Immature natural killer cell (primary cell): ENCODE results near the gene PAPOLG. TPM values are rescaled to one million over a fixed set of nuclear protein-coding genes. Genes with fewer than 3 reads are reported as not detected.
"Not testable (repeated sequence)": the region's sequence is repeated elsewhere in the genome, so short reads cannot be mapped to it uniquely, and the experiment has no call there.

ENCODE experiments used
- DNase-seq, 3 donors: peaks; one replicate each; pipeline ENCODE4 v3.0.0; 2022; ENCODE audit warnings: mixed read lengths in 1 of 3
- H3K27ac Mint-ChIP-seq, 6 donors: one replicate each; pipeline ENCODE4 v1.8.0; 2020; ENCODE audit warnings: mixed read lengths in 6 of 6, mild to moderate bottlenecking in 5 of 6, inconsistent platforms in 4 of 6, moderate library complexity in 3 of 6
- H3K27me3 Mint-ChIP-seq, 3 donors: one replicate each; pipeline ENCODE4 v1.8.0; 2020 to 2021; ENCODE audit warnings: low read depth in 3 of 3, mild to moderate bottlenecking in 3 of 3, mixed read lengths in 3 of 3, moderate library complexity in 3 of 3, inconsistent platforms in 1 of 3
- H3K36me3 Mint-ChIP-seq, 3 donors: one replicate each; pipeline ENCODE4 v1.8.0; 2020; ENCODE audit warnings: mixed read lengths in 3 of 3, inconsistent platforms in 2 of 3, mild to moderate bottlenecking in 2 of 3
- H3K4me1 Mint-ChIP-seq, 2 donors: one replicate each; pipeline ENCODE4 v1.8.0; 2020; ENCODE audit warnings: inconsistent platforms in 2 of 2, mild to moderate bottlenecking in 2 of 2, mixed read lengths in 2 of 2, moderate library complexity in 1 of 2
- H3K4me3 Mint-ChIP-seq, 5 donors: one replicate each; pipeline ENCODE4 v1.8.0; 2020; ENCODE audit warnings: mild to moderate bottlenecking in 5 of 5, mixed read lengths in 5 of 5, inconsistent platforms in 3 of 5, moderate library complexity in 3 of 5
- H3K9me3 Mint-ChIP-seq, 6 donors: one replicate each; pipeline ENCODE4 v1.8.0; 2020; ENCODE audit warnings: mild to moderate bottlenecking in 6 of 6, mixed read lengths in 6 of 6, inconsistent platforms in 4 of 6, moderate library complexity in 3 of 6
- polyA plus RNA-seq, 3 donors: library from polyadenylated mRNA; unstranded; fragments of 300-500 nt; fragmentation: Illumina TruSeq; gene quantifications; one replicate each; pipeline ENCODE4 v1.2.3, GENCODE V29; 2021

The PAPOLG gene
- polyA plus RNA-seq, 3 donors from 2014 or later = 5.1 to 19.5 (median 8.9) TPM

DNA sequence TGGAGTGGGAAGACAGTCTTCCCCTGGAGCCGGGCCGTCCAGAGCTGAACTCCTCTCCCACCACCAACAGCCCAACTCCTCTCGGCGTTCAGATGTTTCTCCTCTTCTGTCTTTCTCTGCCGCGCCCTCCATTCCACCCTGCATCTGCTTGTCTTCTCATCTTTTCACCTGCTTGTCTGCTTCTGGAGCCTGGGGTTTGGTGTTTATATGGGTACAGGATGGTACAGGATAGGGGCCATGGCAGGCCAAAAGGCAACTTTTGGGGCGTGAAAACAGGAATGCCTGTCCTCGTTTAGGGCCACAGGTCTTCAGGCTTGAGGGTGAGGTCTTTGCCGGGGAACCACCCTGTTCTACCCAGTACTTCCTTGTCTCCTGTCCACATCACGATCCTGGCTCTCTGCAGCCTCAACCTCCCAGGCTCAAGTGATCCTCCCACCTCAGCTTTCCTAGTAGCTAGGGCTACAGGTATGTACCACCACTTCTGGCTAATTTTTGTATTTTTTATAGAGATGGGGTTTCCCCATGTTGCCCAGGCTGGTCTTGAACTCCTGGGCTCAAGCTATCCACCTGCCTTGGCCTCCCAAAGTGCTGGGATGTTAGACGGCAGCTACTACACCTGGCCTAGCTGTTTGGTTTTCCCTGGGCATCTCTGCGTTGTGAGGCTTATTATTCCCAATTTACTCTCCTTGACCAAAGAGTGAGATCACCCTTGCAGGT is 64.5 kb downstream of the PAPOLG start:
- DNase-seq = no peak
- peaks cover 42 to 51% of the 10 kb centered on the region in 2 donors for H3K4me1 Mint-ChIP-seq
- H3K36me3 Mint-ChIP-seq = no peaks in the 10 kb centered on the region
- H3K4me3 Mint-ChIP-seq = peak overlapping the region; percentile 47 to 80 (median 72)
- no peaks in the 10 kb centered on the region for H3K9me3 Mint-ChIP-seq
- H3K27ac Mint-ChIP-seq = peak overlapping the region; percentile 95 to 100 (median 97)
- H3K27me3 Mint-ChIP-seq = peaks cover 9 to 12% (median 9%) of the 10 kb centered on the region in 3 donors

- peaks cover 9 to 12% (median 9%) of the 10 kb centered on the region in 3 donors for H3K27me3 Mint-ChIP-seq
- DNase-seq = no peak
- H3K36me3 Mint-ChIP-seq = no peaks in the 10 kb centered on the region
- peaks cover 42 to 51% of the 10 kb centered on the region in 2 donors for H3K4me1 Mint-ChIP-seq
- H3K9me3 Mint-ChIP-seq = no peaks in the 10 kb centered on the region
- H3K27ac Mint-ChIP-seq = peak overlapping the region; percentile 95 to 100 (median 97)
- peak overlapping the region; percentile 23 to 80 (median 72) for H3K4me3 Mint-ChIP-seq
Observed at GRCh38 chr2:60821133-60821469, 65.0 kb downstream of the PAPOLG start.

GRCh38 chr2:60821587-60822302 is 65.7 kb downstream of the PAPOLG start:
- H3K27me3 Mint-ChIP-seq = peaks cover 5 to 12% (median 9%) of the 10 kb centered on the region in 3 donors
- peaks cover 42 to 49% of the 10 kb centered on the region in 2 donors for H3K4me1 Mint-ChIP-seq
- peak overlapping the region in 5 of 6 donors; percentile 95 to 100 (median 98) for H3K27ac Mint-ChIP-seq
- no peaks in the 10 kb centered on the region for H3K9me3 Mint-ChIP-seq
- DNase-seq = no peak
- H3K4me3 Mint-ChIP-seq = peak overlapping the region in 2 of 5 donors; percentile 19 to 40
- H3K36me3 Mint-ChIP-seq = no peaks in the 10 kb centered on the region

DNA sequence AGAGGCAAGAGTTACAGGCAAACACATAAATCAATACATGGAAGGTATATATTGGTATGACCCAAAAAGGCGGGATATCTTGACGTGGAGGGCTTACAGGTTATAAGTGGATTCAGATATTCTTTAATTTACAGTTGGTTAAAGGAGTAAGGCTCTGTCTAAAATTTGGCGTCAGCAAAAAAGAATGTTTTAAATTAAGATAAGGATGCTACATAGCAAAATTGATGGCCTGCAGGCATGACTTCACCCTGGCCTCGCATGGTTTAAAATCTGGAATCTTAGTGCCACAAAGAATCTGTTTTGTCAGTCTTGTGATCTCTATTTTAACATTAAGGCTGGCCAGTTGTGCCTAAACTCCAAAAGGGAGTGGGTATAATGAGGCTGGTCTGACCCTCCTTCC is 66.9 kb downstream of the PAPOLG start:
- no peak for DNase-seq
- Mint-ChIP-seq H3K27me3 (peaks cover 4 to 12% (median 9%) of the 10 kb centered on the region in 3 donors), H3K4me1 (peaks cover 38% of the 10 kb centered on the region in 2 donors), H3K9me3 (no peaks in the 10 kb centered on the region), H3K36me3 (no peaks in the 10 kb centered on the region), H3K27ac (peak overlapping the region in 3 of 6 donors; percentile 70 to 77 (median 75)), H3K4me3 (no peak overlapping the region)

GRCh38 chr2:60823694-60824305 is 67.7 kb downstream of the PAPOLG start:
- peak overlapping the region in 5 of 6 donors; percentile 11 to 77 (median 70) for H3K27ac Mint-ChIP-seq
- H3K4me3 Mint-ChIP-seq = no peak overlapping the region
- no peak for DNase-seq
- H3K36me3 Mint-ChIP-seq = no peaks in the 10 kb centered on the region
- H3K27me3 Mint-ChIP-seq = peaks cover 4 to 12% (median 9%) of the 10 kb centered on the region in 3 donors
- no peaks in the 10 kb centered on the region for H3K9me3 Mint-ChIP-seq
- H3K4me1 Mint-ChIP-seq = peaks cover 30% of the 10 kb centered on the region in 2 donors

DNA sequence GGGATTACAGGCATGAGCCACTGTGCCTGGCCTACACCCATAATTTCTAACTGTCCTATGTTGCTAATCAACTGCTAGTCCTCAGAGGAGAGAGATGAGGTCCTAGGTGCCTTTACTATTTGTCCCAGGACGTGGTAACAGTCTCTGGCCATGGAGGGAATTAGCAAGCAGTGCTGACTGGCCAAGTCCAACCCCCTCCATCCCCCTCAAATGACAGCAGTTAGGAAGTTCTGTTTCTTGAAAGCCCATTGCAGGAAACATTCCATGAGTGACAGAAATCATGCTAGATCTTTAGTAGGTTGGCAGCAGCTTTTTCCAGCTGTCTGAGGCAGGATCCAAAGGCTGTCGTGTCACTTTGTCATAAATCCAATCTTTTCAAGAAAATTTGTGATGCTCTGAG is 69.6 kb downstream of the PAPOLG start:
- Mint-ChIP-seq H3K4me1 (peaks cover 11% of the 10 kb centered on the region in 2 donors), H3K36me3 (no peaks in the 10 kb centered on the region), H3K9me3 (no peaks in the 10 kb centered on the region), H3K4me3 (no peak overlapping the region), H3K27ac (peak overlapping the region in 3 of 6 donors; percentile 55 to 79 (median 73)), H3K27me3 (peaks cover 2 to 6% (median 4%) of the 10 kb centered on the region in 3 donors)
- DNase-seq = no peak

DNA sequence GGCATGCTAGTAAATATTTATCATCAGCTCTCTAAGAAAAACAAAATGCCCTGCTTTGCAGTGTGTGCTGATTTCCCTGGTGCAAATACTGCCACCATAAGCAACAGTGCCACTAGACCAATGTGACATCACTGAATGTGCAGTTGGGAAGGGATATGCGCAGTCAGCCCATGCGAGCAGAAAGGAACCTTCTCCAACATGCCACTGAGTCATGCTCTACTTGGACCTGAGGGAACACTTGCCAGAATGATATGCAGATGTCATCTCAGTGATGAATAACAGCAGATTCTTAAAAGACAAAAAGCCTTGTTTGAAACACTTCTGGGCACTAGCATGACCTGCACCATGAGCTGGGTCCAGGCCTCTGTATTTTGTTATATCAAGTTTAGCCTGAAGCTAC is 70.0 kb downstream of the PAPOLG start:
- Mint-ChIP-seq H3K27ac (peak overlapping the region in 3 of 6 donors; percentile 55 to 79 (median 73)), H3K4me3 (no peak overlapping the region)

GRCh38 chr2:60826860-60827259 is 70.8 kb downstream of the PAPOLG start:
- not testable (repeated sequence) for DNase-seq, H3K27me3 Mint-ChIP-seq, H3K4me1 Mint-ChIP-seq, H3K36me3 Mint-ChIP-seq, H3K4me3 Mint-ChIP-seq, H3K9me3 Mint-ChIP-seq
- H3K27ac Mint-ChIP-seq = peak overlapping the region in 4 of 6 donors; percentile 19 to 88 (median 44)

More for the DNA sequence above, 70.0 kb downstream of the PAPOLG start:
- Mint-ChIP-seq H3K36me3 (no peaks in the 10 kb centered on the region), H3K27me3 (peaks cover 0 to 6% (median 4%) of the 10 kb centered on the region in 3 donors), H3K4me1 (peaks cover 7% of the 10 kb centered on the region in 2 donors), H3K9me3 (no peaks in the 10 kb centered on the region)
- DNase-seq = no peak

- no peaks in the 10 kb centered on the region for H3K4me1 Mint-ChIP-seq
- no peaks in the 10 kb centered on the region for H3K36me3 Mint-ChIP-seq
- DNase-seq = no peak
- no peak overlapping the region for H3K4me3 Mint-ChIP-seq
- H3K27ac Mint-ChIP-seq = peak overlapping the region in 3 of 6 donors; percentile 25 to 88 (median 72)
- no peaks in the 10 kb centered on the region for H3K9me3 Mint-ChIP-seq
- peaks cover 0 to 6% (median 2%) of the 10 kb centered on the region in 3 donors for H3K27me3 Mint-ChIP-seq
Observed at GRCh38 chr2:60827369-60827768, 71.3 kb downstream of the PAPOLG start.

GRCh38 chr2:60830991-60831390 is 74.9 kb downstream of the PAPOLG start:
- no peak overlapping the region for H3K27ac Mint-ChIP-seq
- DNase-seq = no peak
- H3K27me3 Mint-ChIP-seq = peaks cover 0 to 9% (median 4%) of the 10 kb centered on the region in 3 donors
- H3K4me1 Mint-ChIP-seq = no peaks in the 10 kb centered on the region
- H3K9me3 Mint-ChIP-seq = peaks cover 0 to 2% (median 0%) of the 10 kb centered on the region in 6 donors
- no peaks in the 10 kb centered on the region for H3K36me3 Mint-ChIP-seq
- H3K4me3 Mint-ChIP-seq = no peak overlapping the region

DNA sequence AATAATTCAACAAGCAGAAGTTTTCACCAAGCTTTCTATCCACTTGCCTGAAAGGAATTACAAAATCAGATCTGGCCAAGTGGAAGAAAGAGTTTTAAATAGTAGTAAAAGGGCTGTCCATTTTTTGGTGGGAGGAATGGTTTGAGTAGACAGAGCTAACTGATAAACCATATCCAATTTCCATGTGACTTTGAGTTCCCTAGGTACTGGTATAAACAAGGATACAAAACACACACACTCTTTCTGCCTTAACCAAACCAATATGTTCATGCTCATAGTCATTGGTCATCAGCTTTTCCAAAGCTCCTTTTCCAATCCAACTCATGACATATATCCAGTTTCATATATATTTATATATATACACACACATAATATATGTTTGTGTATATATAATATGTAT is 75.9 kb downstream of the PAPOLG start:
- H3K4me3 Mint-ChIP-seq = no peak overlapping the region
- H3K36me3 Mint-ChIP-seq = no peaks in the 10 kb centered on the region
- peaks cover 0 to 9% (median 6%) of the 10 kb centered on the region in 3 donors for H3K27me3 Mint-ChIP-seq
- no peak overlapping the region for H3K27ac Mint-ChIP-seq
- H3K4me1 Mint-ChIP-seq = no peaks in the 10 kb centered on the region
- DNase-seq = no peak
- H3K9me3 Mint-ChIP-seq = peaks cover 0 to 2% (median 0%) of the 10 kb centered on the region in 6 donors

DNA sequence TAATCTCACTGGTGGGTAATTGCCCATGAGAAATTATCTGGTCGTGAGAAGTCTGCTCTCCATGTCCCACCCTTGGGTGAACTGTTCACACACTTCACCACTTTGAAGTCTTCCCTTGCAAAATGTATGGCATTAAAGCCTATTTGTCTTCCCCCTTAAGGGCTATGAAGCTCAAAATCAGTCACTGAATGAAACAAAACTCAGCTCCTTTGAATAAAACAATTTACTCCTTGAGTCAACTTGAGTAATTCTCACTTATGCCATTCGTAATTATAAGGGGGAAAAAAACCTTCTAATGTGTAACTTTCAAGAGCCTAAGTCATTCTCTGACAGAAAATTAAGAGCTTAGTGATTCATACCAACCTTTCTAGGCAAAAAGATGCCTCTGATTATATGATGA is 76.6 kb downstream of the PAPOLG start:
- no peak for DNase-seq
- peaks cover 0 to 9% (median 6%) of the 10 kb centered on the region in 3 donors for H3K27me3 Mint-ChIP-seq
- H3K4me1 Mint-ChIP-seq = no peaks in the 10 kb centered on the region
- no peak overlapping the region for H3K27ac Mint-ChIP-seq
- no peak overlapping the region for H3K4me3 Mint-ChIP-seq
- no peaks in the 10 kb centered on the region for H3K36me3 Mint-ChIP-seq
- peaks cover 0 to 2% (median 0%) of the 10 kb centered on the region in 6 donors for H3K9me3 Mint-ChIP-seq

DNA sequence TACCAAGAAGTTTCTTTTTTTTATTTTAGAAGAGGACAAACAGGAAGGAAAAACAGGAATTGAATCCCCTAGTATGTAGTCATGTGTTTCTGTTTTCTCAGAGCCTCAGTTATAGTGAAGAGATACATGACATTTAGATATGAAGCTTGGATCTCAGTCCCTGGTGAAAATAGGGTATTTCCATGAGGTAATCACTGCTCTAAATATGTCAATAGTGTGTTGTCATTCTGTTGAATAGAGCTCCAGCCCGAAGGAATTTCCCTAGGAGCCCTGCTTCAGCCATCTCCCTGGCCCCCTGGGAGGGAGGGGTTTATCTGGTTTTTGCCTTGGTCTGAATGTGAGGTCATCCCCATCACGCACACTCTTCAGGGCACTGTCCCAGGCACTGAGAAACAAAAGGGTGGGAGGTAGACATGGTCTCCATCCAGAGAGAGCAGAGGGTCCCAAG is 78.2 kb downstream of the PAPOLG start:
- H3K9me3 Mint-ChIP-seq = peaks cover 0 to 2% (median 0%) of the 10 kb centered on the region in 6 donors
- H3K27ac Mint-ChIP-seq = peak overlapping the region in 1 of 6 donors; percentile 22
- H3K36me3 Mint-ChIP-seq = no peaks in the 10 kb centered on the region
- no peak overlapping the region for H3K4me3 Mint-ChIP-seq
- no peaks in the 10 kb centered on the region for H3K4me1 Mint-ChIP-seq
- peaks cover 0 to 9% (median 6%) of the 10 kb centered on the region in 3 donors for H3K27me3 Mint-ChIP-seq
- no peak for DNase-seq

- DNase-seq = no peak
- peaks cover 0 to 2% (median 0%) of the 10 kb centered on the region in 6 donors for H3K9me3 Mint-ChIP-seq
- no peaks in the 10 kb centered on the region for H3K36me3 Mint-ChIP-seq
- H3K4me3 Mint-ChIP-seq = no peak overlapping the region
- peaks cover 9% of the 10 kb centered on the region in 2 donors for H3K4me1 Mint-ChIP-seq
- peaks cover 0 to 4% (median 3%) of the 10 kb centered on the region in 3 donors for H3K27me3 Mint-ChIP-seq
- no peak overlapping the region for H3K27ac Mint-ChIP-seq
Observed at GRCh38 chr2:60836491-60836890, 80.4 kb downstream of the PAPOLG start.
